BE2C (cell line): ENCODE results near the gene FAM219A.
"Not testable (repeated sequence)": the region's sequence is repeated elsewhere in the genome, so short reads cannot be mapped to it uniquely, and the experiment has no call there.

ENCODE experiments used
- DNase-seq: peaks from one replicate; pipeline ENCODE4 v3.0.0-alpha.2; 2020
- H3K27me3 ChIP-seq: fragments of 250-450 bp; sonication (Bioruptor Pico); 2 replicates; pipeline ENCODE4 v1.5.1; 2020; ENCODE audit warnings: mild to moderate bottlenecking
- H3K36me3 ChIP-seq: fragments of 250-450 bp; sonication (Bioruptor Pico); 2 replicates; pipeline ENCODE4 v1.5.1; 2020; ENCODE audit warnings: mild to moderate bottlenecking
- H3K4me1 ChIP-seq: fragments of 250-450 bp; sonication (Bioruptor Pico); 2 replicates; pipeline ENCODE4 v1.5.1; 2020
- H3K4me3 ChIP-seq: 2 replicates; pipeline ENCODE4 v1.5.1; 2011; ENCODE audit warnings: low read depth, low read length
- H3K9me3 ChIP-seq: fragments of 250-450 bp; sonication (Bioruptor Pico); 2 replicates; pipeline ENCODE4 v1.5.1; 2020
- CTCF ChIP-seq: IDR thresholded peaks from 2 replicates; pipeline ENCODE4 v1.5.1; 2012; ENCODE audit warnings: mild to moderate bottlenecking, low read depth, low read length

The FAM219A gene

GRCh38 chr9:34370335-34370969 is 87.9 kb downstream of the FAM219A start:
- no peak for DNase-seq
- no peak for TF ChIP-seq CTCF
- H3K9me3 ChIP-seq = no peaks in the 10 kb centered on the region; the same call in 1 of the 2 replicates
- H3K27me3 ChIP-seq = no peaks in the 10 kb centered on the region
- no peaks in the 10 kb centered on the region for H3K4me1 ChIP-seq
- H3K36me3 ChIP-seq = no peaks in the 10 kb centered on the region
- H3K4me3 ChIP-seq = no peak overlapping the region

GRCh38 chr9:34369636-34370035 is 88.7 kb downstream of the FAM219A start:
- no peak for TF ChIP-seq CTCF
- H3K27me3 ChIP-seq = no peaks in the 10 kb centered on the region
- H3K36me3 ChIP-seq = no peaks in the 10 kb centered on the region
- H3K4me3 ChIP-seq = no peak overlapping the region
- no peaks in the 10 kb centered on the region; the same call in 1 of the 2 replicates for H3K9me3 ChIP-seq
- no peak for DNase-seq
- H3K4me1 ChIP-seq = no peaks in the 10 kb centered on the region; the same call in 1 of the 2 replicates

- H3K36me3 ChIP-seq, H3K4me3 ChIP-seq, H3K9me3 ChIP-seq, H3K4me1 ChIP-seq, DNase-seq, H3K27me3 ChIP-seq: not testable (repeated sequence)
Measured at GRCh38 chr9:34368796-34369195, 89.6 kb downstream of the FAM219A start.

- not testable (repeated sequence) for H3K9me3 ChIP-seq, H3K4me1 ChIP-seq, H3K4me3 ChIP-seq, H3K36me3 ChIP-seq, DNase-seq, H3K27me3 ChIP-seq
Measured at GRCh38 chr9:34367751-34368410, 90.5 kb downstream of the FAM219A start.

GRCh38 chr9:34366365-34366764 is 92.0 kb downstream of the FAM219A start:
- TF ChIP-seq CTCF = no peak
- Histone ChIP-seq H3K4me3 (no peak overlapping the region), H3K4me1 (no peaks in the 10 kb centered on the region; the same call in 1 of the 2 replicates), H3K9me3 (no peaks in the 10 kb centered on the region; the same call in 1 of the 2 replicates), H3K27me3 (no peaks in the 10 kb centered on the region), H3K36me3 (no peaks in the 10 kb centered on the region)
- DNase-seq = no peak

GRCh38 chr9:34365282-34365681 is 93.1 kb downstream of the FAM219A start:
- no peaks in the 10 kb centered on the region for H3K27me3 ChIP-seq
- H3K4me3 ChIP-seq = no peak overlapping the region
- DNase-seq = no peak
- no peak for TF ChIP-seq CTCF
- H3K4me1 ChIP-seq = no peaks in the 10 kb centered on the region; the same call in 1 of the 2 replicates
- H3K9me3 ChIP-seq = no peaks in the 10 kb centered on the region; the same call in 1 of the 2 replicates
- no peaks in the 10 kb centered on the region for H3K36me3 ChIP-seq

GRCh38 chr9:34363619-34364351 is 94.6 kb downstream of the FAM219A start:
- DNase-seq = no peak
- Histone ChIP-seq H3K27me3 (no peaks in the 10 kb centered on the region), H3K9me3 (no peaks in the 10 kb centered on the region; the same call in 1 of the 2 replicates), H3K4me1 (no peaks in the 10 kb centered on the region; the same call in 1 of the 2 replicates), H3K36me3 (no peaks in the 10 kb centered on the region), H3K4me3 (no peak overlapping the region)
- TF ChIP-seq CTCF = no peak
